HEK293 (cell line): ENCODE measurements around the gene STK32C.
"Not testable (repeated sequence)": the region's sequence is repeated elsewhere in the genome, so short reads cannot be mapped to it uniquely, and the experiment has no call there.

Experiments
- CTCF ChIA-PET: fragments of 350-600 bp; formaldehyde crosslinking; extraction: SDS; loops from one replicate; lab custom pipeline; 2021; ENCODE audit warnings: antibody characterized with exemption; lab: Yijun Ruan, JAX
- POLR2A ChIA-PET: fragments of 300-600 bp; formaldehyde crosslinking; extraction: SDS; loops from one replicate; lab custom pipeline; 2020; ENCODE audit warnings: antibody characterized with exemption, inconsistent platforms; lab: Yijun Ruan, JAX
- H3K27ac ChIP-seq: fragments of 200-500 bp; sonication (Bioruptor generic); 2 replicates; pipeline ENCODE4 v1.5.1; 2014; ENCODE audit warnings: low read depth, low read length, control low read depth, inconsistent platforms; ENCODE audit errors: extremely low read depth
- H3K36me3 ChIP-seq, 2 experiments: fragments of 200-500 bp in 1 of 2; sonication (Bioruptor generic) in 1 of 2; 1 replicate in 1 of 2; 2 replicates in 1 of 2; pipeline ENCODE4 v1.5.1; 2014 to 2017; ENCODE audit warnings: inconsistent platforms in 2 of 2, low read length in 2 of 2; ENCODE audit not compliant: control insufficient read depth in 2 of 2, insufficient read depth in 1 of 2
- H3K4me1 ChIP-seq: fragments of 200-500 bp; sonication (Bioruptor generic); 2 replicates; pipeline ENCODE4 v1.5.1; 2014; ENCODE audit warnings: mild to moderate bottlenecking, low read length, inconsistent platforms; ENCODE audit not compliant: control insufficient read depth, insufficient read depth
- H3K4me3 ChIP-seq: 2 replicates; pipeline ENCODE4 v1.5.1; 2011; ENCODE audit warnings: low read depth, mild to moderate bottlenecking, control low read depth, low read length, moderate library complexity
- H3K9me3 ChIP-seq: fragments of 200-500 bp; sonication (Bioruptor generic); 2 replicates; pipeline ENCODE4 v1.5.1; 2014; ENCODE audit warnings: low read depth, low read length, inconsistent platforms; ENCODE audit not compliant: control insufficient read depth, insufficient read depth
- GLIS1 ChIP-seq: fragments of 450-650 bp; formaldehyde crosslinking; IDR thresholded peaks from 2 replicates; pipeline ENCODE4 v1.5.1; 2016; ENCODE audit warnings: missing biosample characterization, missing genetic modification characterization
- GLIS2 ChIP-seq: fragments of 450-650 bp; formaldehyde crosslinking; IDR thresholded peaks from 2 replicates; pipeline ENCODE4 v1.5.1; 2016; ENCODE audit warnings: missing biosample characterization, missing genetic modification characterization
- MZF1 ChIP-seq: fragments of 450-650 bp; formaldehyde crosslinking; IDR thresholded peaks from 2 replicates; pipeline ENCODE4 v1.5.1; 2017; ENCODE audit warnings: missing biosample characterization, missing genetic modification characterization, borderline replicate concordance
- PRDM1 ChIP-seq: fragments of 450-650 bp; formaldehyde crosslinking; IDR thresholded peaks from 2 replicates; pipeline ENCODE4; 2016; ENCODE audit warnings: missing biosample characterization, missing genetic modification characterization
- ZBTB17 ChIP-seq: fragments of 450-650 bp; formaldehyde crosslinking; IDR thresholded peaks from 2 replicates; pipeline ENCODE4 v1.5.1; 2016; ENCODE audit warnings: missing biosample characterization, missing genetic modification characterization
- ZFP69B ChIP-seq: fragments of 450-650 bp; formaldehyde crosslinking; IDR thresholded peaks from 2 replicates; pipeline ENCODE4 v1.5.1; 2016; ENCODE audit warnings: missing biosample characterization, missing genetic modification characterization
- ZIC2 ChIP-seq: fragments of 450-650 bp; formaldehyde crosslinking; IDR thresholded peaks from 2 replicates; pipeline ENCODE4 v1.5.1; 2016; ENCODE audit warnings: missing biosample characterization, missing genetic modification characterization
- ZNF2 ChIP-seq: fragments of 450-650 bp; formaldehyde crosslinking; IDR thresholded peaks from 2 replicates; pipeline ENCODE4 v1.5.1; 2016; ENCODE audit warnings: missing biosample characterization, missing genetic modification characterization
- ZNF26 ChIP-seq: fragments of 450-650 bp; formaldehyde crosslinking; IDR thresholded peaks from 2 replicates; pipeline ENCODE4 v1.5.1; 2016; ENCODE audit warnings: missing biosample characterization, missing genetic modification characterization
- ZNF354C ChIP-seq: fragments of 450-650 bp; formaldehyde crosslinking; IDR thresholded peaks from 2 replicates; pipeline ENCODE4 v1.5.1; 2016; ENCODE audit warnings: missing biosample characterization, missing genetic modification characterization, low read depth, borderline replicate concordance
- ZNF366 ChIP-seq: fragments of 450-650 bp; formaldehyde crosslinking; conservative IDR thresholded peaks from 2 replicates; pipeline ENCODE4 v1.5.1; 2016; ENCODE audit warnings: missing biosample characterization, missing genetic modification characterization
- ZNF391 ChIP-seq: fragments of 450-650 bp; formaldehyde crosslinking; IDR thresholded peaks from 2 replicates; pipeline ENCODE4 v1.5.1; 2016; ENCODE audit warnings: low read depth, missing biosample characterization, missing genetic modification characterization, borderline replicate concordance
- ZNF501 ChIP-seq: fragments of 450-650 bp; formaldehyde crosslinking; IDR thresholded peaks from 2 replicates; pipeline ENCODE4 v1.5.1; 2016; ENCODE audit warnings: missing biosample characterization, missing genetic modification characterization
- ZNF561 ChIP-seq: fragments of 450-650 bp; IDR thresholded peaks from 2 replicates; pipeline ENCODE4 v1.5.1; 2018; ENCODE audit warnings: missing biosample characterization, missing genetic modification characterization, borderline replicate concordance
- ZNF585B ChIP-seq: fragments of 450-650 bp; formaldehyde crosslinking; IDR thresholded peaks from 2 replicates; pipeline ENCODE4 v1.5.1; 2016; ENCODE audit warnings: missing biosample characterization, missing genetic modification characterization
- ZNF610 ChIP-seq: fragments of 450-650 bp; formaldehyde crosslinking; IDR thresholded peaks from 2 replicates; pipeline ENCODE4 v1.5.1; 2016; ENCODE audit warnings: missing biosample characterization, missing genetic modification characterization, borderline replicate concordance
- ZNF654 ChIP-seq: fragments of 450-650 bp; formaldehyde crosslinking; IDR thresholded peaks from 2 replicates; pipeline ENCODE4 v1.5.1; 2016; ENCODE audit warnings: low read depth, missing biosample characterization, missing genetic modification characterization
- ZSCAN30 ChIP-seq: fragments of 450-650 bp; IDR thresholded peaks from 2 replicates; pipeline ENCODE4 v1.5.1; 2018; ENCODE audit warnings: missing biosample characterization, mild to moderate bottlenecking, missing genetic modification characterization, moderate library complexity
- TF ChIP-seq, protein P1 (sequence below): fragments of 450-650 bp; formaldehyde crosslinking; IDR thresholded peaks from 2 replicates; pipeline ENCODE4 v1.5.1; 2017; ENCODE audit warnings: missing biosample characterization, missing genetic modification characterization
- TF ChIP-seq, protein P2 (sequence below): sonication (generic); formaldehyde crosslinking; IDR thresholded peaks from 2 replicates; pipeline ENCODE4 v1.8.1; 2022; ENCODE audit warnings: mild to moderate bottlenecking, moderate library complexity, missing genetic modification reagents
- TF ChIP-seq, protein P3 (sequence below): fragments of 450-650 bp; formaldehyde crosslinking; IDR thresholded peaks from 2 replicates; pipeline ENCODE4 v1.5.1; 2016; ENCODE audit warnings: missing biosample characterization, missing genetic modification characterization
- TF ChIP-seq, protein P4 (sequence below): fragments of 450-650 bp; formaldehyde crosslinking; IDR thresholded peaks from 2 replicates; pipeline ENCODE4 v1.5.1; 2016; ENCODE audit warnings: missing biosample characterization, missing genetic modification characterization

The STK32C gene

DNA sequence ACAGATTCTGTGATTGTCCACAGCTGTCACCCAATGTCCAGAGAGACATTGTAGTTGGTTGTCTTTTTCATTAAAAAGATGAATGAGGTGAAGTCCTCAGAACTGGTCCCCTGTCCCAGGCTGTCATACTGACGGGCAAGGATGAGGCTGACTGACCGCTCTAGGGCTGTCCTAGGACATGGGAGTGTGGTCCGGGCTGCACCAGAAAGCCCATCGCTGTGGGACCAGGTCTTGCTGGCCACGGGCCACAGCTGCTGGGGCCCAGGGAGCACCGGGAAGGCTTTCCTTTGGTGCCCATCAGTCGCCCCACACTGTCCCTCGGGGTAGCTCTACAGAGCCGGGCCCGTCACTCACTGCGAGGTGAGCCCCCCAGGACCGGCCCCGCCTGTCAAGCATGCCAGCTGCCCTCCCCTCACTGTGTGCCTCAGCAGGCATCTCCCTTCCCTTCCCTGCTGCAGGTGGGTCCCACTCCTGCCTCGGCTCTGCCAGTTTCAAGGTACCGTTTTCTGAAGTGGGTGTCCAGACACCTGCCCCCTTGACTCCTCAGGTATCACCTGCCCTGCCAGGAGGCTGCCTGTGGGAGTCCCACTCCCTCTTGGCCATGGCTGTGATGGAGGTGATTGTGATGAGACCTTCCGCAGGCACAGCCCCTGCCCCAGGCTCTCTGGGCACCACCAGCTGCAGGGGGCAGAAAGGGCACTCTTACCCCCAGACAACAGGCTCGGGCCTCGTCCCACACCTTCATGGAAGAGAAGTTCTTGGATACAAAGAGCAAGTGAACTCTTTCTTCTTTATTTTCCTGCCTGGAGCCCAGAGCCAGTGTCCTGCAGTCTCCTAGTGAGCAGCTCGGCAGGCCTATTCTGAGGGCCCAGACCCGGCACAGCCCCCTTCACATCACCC lies 46.0 kb upstream of the STK32C start:
- POLR2A ChIA-PET, result no interaction called here
- CTCF ChIA-PET, result interaction anchor here (0.6 to 1.7 kb wide), 6 partner anchors 10 to 316 kb away, joined by 3 to 7 read pairs (median 4); no protein-coding TSS in a partner anchor
- no peak overlapping the region for H3K27ac ChIP-seq
- TF ChIP-seq ZSCAN30 (no peak), ZNF585B (tag by site-specific recombination) (no peak), ZNF610 (tag by site-specific recombination) (no peak), ZBTB17 (no peak), ZNF354C (tag by site-specific recombination) (no peak), ZNF561 (tag by site-specific recombination) (no peak), ZFP69B (tag by site-specific recombination) (no peak), ZNF26 (tag by site-specific recombination) (no peak), MZF1 (tag by site-specific recombination) (no peak)
- TF ChIP-seq, protein P1, sequence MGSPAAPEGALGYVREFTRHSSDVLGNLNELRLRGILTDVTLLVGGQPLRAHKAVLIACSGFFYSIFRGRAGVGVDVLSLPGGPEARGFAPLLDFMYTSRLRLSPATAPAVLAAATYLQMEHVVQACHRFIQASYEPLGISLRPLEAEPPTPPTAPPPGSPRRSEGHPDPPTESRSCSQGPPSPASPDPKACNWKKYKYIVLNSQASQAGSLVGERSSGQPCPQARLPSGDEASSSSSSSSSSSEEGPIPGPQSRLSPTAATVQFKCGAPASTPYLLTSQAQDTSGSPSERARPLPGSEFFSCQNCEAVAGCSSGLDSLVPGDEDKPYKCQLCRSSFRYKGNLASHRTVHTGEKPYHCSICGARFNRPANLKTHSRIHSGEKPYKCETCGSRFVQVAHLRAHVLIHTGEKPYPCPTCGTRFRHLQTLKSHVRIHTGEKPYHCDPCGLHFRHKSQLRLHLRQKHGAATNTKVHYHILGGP (tag by site-specific recombination), result no peak
- TF ChIP-seq, protein P2, sequence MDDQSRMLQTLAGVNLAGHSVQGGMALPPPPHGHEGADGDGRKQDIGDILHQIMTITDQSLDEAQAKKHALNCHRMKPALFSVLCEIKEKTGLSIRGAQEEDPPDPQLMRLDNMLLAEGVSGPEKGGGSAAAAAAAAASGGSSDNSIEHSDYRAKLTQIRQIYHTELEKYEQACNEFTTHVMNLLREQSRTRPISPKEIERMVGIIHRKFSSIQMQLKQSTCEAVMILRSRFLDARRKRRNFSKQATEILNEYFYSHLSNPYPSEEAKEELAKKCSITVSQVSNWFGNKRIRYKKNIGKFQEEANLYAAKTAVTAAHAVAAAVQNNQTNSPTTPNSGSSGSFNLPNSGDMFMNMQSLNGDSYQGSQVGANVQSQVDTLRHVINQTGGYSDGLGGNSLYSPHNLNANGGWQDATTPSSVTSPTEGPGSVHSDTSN (CRISPR knock-in tag), result no peak
- no peaks in the 10 kb centered on the region for H3K4me1 ChIP-seq
- H3K36me3 ChIP-seq, result no peaks in the 10 kb centered on the region
- H3K4me3 ChIP-seq, result no peak overlapping the region
- H3K9me3 ChIP-seq, result no peaks in the 10 kb centered on the region

DNA sequence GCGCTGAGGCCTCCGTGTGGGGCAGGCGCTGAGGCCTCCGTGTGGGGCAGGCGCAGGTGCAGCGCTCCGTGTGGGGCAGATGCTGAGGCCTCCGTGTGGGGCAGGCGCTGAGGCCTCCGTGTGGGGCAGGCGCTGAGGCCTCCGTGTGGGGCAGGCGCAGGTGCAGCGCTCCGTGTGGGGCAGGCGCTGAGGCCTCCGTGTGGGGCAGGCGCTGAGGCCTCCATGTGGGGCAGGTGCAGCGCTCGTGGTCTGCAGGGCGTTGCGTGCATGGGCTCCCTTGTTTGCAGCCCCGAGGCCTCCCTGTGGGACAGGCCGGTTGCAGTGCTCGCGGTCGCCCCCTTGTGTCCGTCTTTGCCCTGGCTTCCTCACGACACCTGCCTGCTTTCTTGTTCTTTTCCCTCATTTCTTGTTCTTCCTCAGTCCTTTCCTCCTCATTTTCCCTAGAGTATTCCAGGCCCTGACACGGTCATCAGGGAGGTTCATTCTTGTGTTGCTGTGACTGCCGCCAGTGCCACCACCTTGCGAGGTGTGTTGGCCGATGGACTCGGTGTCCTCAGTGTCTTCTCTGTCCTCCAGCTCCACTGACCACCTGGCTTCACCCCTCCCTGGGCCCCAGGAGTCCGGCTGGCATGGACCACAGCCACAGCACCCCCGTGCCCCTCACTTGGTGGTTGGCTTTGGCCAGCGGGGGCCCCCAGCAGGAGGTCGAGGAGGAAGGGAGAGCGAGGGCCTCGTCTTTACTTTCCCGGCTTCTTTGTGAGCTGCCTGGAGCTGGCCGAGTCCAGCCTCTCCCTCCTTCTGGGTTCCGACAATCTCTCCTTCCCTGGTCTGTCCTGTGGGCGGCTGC lies 44.9 kb upstream of the STK32C start:
- CTCF ChIA-PET, result interaction anchor here (0.6 to 1.7 kb wide), 6 partner anchors 9 to 315 kb away, joined by 3 to 7 read pairs (median 4); no protein-coding TSS in a partner anchor
- H3K4me3 ChIP-seq, H3K9me3 ChIP-seq, H3K27ac ChIP-seq, POLR2A ChIA-PET, H3K36me3 ChIP-seq, H3K4me1 ChIP-seq: not testable (repeated sequence)
- 0 out of 2 replicates have a peak, but pooled peaks have one; percentile 54 for TF ChIP-seq ZNF501 (tag by site-specific recombination)
- 0 out of 2 replicates have a peak, but pooled peaks have one; percentile 9 for TF ChIP-seq ZIC2 (tag by site-specific recombination)
- peak; percentile 44; the same call in 1 of the 2 replicates for TF ChIP-seq ZNF391 (tag by site-specific recombination)
- peak; percentile 80 for TF ChIP-seq PRDM1 (tag by site-specific recombination)
- TF ChIP-seq GLIS1 (tag by site-specific recombination), result peak; percentile 95
- peak; percentile 41; the same call in 1 of the 2 replicates for TF ChIP-seq GLIS2
- peak; percentile 60; the same call in 1 of the 2 replicates for TF ChIP-seq ZNF2 (tag by site-specific recombination)
- TF ChIP-seq, protein P3, sequence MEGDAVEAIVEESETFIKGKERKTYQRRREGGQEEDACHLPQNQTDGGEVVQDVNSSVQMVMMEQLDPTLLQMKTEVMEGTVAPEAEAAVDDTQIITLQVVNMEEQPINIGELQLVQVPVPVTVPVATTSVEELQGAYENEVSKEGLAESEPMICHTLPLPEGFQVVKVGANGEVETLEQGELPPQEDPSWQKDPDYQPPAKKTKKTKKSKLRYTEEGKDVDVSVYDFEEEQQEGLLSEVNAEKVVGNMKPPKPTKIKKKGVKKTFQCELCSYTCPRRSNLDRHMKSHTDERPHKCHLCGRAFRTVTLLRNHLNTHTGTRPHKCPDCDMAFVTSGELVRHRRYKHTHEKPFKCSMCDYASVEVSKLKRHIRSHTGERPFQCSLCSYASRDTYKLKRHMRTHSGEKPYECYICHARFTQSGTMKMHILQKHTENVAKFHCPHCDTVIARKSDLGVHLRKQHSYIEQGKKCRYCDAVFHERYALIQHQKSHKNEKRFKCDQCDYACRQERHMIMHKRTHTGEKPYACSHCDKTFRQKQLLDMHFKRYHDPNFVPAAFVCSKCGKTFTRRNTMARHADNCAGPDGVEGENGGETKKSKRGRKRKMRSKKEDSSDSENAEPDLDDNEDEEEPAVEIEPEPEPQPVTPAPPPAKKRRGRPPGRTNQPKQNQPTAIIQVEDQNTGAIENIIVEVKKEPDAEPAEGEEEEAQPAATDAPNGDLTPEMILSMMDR (tag by site-specific recombination), result peak; percentile 97
- 0 out of 2 replicates have a peak, but pooled peaks have one; percentile 31 for TF ChIP-seq ZNF366 (tag by site-specific recombination)
- TF ChIP-seq, protein P4, sequence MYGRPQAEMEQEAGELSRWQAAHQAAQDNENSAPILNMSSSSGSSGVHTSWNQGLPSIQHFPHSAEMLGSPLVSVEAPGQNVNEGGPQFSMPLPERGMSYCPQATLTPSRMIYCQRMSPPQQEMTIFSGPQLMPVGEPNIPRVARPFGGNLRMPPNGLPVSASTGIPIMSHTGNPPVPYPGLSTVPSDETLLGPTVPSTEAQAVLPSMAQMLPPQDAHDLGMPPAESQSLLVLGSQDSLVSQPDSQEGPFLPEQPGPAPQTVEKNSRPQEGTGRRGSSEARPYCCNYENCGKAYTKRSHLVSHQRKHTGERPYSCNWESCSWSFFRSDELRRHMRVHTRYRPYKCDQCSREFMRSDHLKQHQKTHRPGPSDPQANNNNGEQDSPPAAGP (tag by site-specific recombination), result peak; percentile 37; the same call in 1 of the 2 replicates
- TF ChIP-seq ZNF654, result peak; percentile 58
- TF ChIP-seq, all 188 proteins: peak for 11; not testable (repeated sequence) for 177
